Left ventricle myocardium inferior (tissue), 1 donor: ENCODE data around the gene ALDOA. TPM values are rescaled to one million over a fixed set of nuclear protein-coding genes. Genes with fewer than 3 reads are reported as not detected.
A peak's percentile ranks its signal among the peaks of the same experiment; 100 is the strongest.

Experiments used
- DNase-seq: peaks from one replicate; pipeline ENCODE4 v3.0.0-alpha.2; 2020
- H3K27ac ChIP-seq: fragments of 200-600 bp; replicated peaks from 2 replicates; pipeline ENCODE4 v1.8.0; 2021
- H3K27me3 ChIP-seq: fragments of 200-600 bp; 2 replicates; pipeline ENCODE4 v1.8.0; 2021; ENCODE audit warnings: low read depth
- H3K36me3 ChIP-seq: fragments of 200-600 bp; 2 replicates; pipeline ENCODE4 v1.8.0; 2021
- H3K4me1 ChIP-seq: fragments of 200-600 bp; 2 replicates; pipeline ENCODE4 v1.8.0; 2021
- H3K4me3 ChIP-seq: fragments of 200-600 bp; 2 replicates; pipeline ENCODE4 v1.8.0; 2021; ENCODE audit warnings: mild to moderate bottlenecking, moderate library complexity
- H3K9me3 ChIP-seq: fragments of 200-600 bp; replicated peaks from 2 replicates; pipeline ENCODE4 v1.8.0; 2021
- CTCF ChIP-seq: fragments of 200-600 bp; IDR thresholded peaks from 2 replicates; pipeline ENCODE4 v1.8.0; 2021; ENCODE audit warnings: antibody characterized with exemption, mild to moderate bottlenecking, borderline replicate concordance
- intact Hi-C: fragments of 100-400 bp; cut with micrococcal nuclease; formaldehyde crosslinking; loops from one replicate; pipeline ENCODE4 v1.11.0; 2022
- total RNA-seq: library from RNA; stranded (reverse); fragmentation: NEBNext Ultra II Directional; extraction: Animal tissue kit (Norgen Biotek cat#: 25700); gene quantifications from one replicate; pipeline ENCODE4 v1.2.1, GENCODE V29; 2021
- donor health status: DM: no; HTN: yes; CAD: no; lungs with severe emphysema.

Gene ALDOA
- total RNA-seq, 1 donor from 2014 or later, result 3,337 TPM

GRCh38 chr16:30054451-30054850 lies 11.1 kb upstream of the ALDOA start:
- no peak for DNase-seq
- Histone ChIP-seq H3K27ac (no peak overlapping the region), H3K4me1 (peaks cover 21% of the 10 kb centered on the region), H3K4me3 (no peak overlapping the region), H3K9me3 (no peaks in the 10 kb centered on the region), H3K36me3 (no peaks in the 10 kb centered on the region), H3K27me3 (no peaks in the 10 kb centered on the region)
- no peak for TF ChIP-seq CTCF
- intact Hi-C loops, result no loop called here

- Histone ChIP-seq H3K9me3 (no peaks in the 10 kb centered on the region), H3K27me3 (no peaks in the 10 kb centered on the region), H3K4me1 (peaks cover 21% of the 10 kb centered on the region), H3K36me3 (no peaks in the 10 kb centered on the region), H3K4me3 (no peak overlapping the region), H3K27ac (no peak overlapping the region)
- no peak for DNase-seq
- intact Hi-C loops, result no loop called here
- peak; percentile 35 for TF ChIP-seq CTCF
These were observed 10.5 kb upstream of the ALDOA start for GRCh38 chr16:30054959-30055553.

- H3K4me1 ChIP-seq, result peaks cover 39% of the 10 kb centered on the region
- no peak for DNase-seq
- TF ChIP-seq CTCF, result no peak
- intact Hi-C loops, result no loop called here
- no peaks in the 10 kb centered on the region for H3K36me3 ChIP-seq
- peak overlapping the region; percentile 55 for H3K27ac ChIP-seq
- no peaks in the 10 kb centered on the region for H3K27me3 ChIP-seq
- H3K4me3 ChIP-seq, result no peak overlapping the region
- no peaks in the 10 kb centered on the region for H3K9me3 ChIP-seq
These were observed 5.2 kb upstream of the ALDOA start for GRCh38 chr16:30060346-30060745.

GRCh38 chr16:30060836-30061554 lies 4.6 kb upstream of the ALDOA start:
- TF ChIP-seq CTCF, result no peak
- H3K4me1 ChIP-seq, result peaks cover 44% of the 10 kb centered on the region
- H3K9me3 ChIP-seq, result no peaks in the 10 kb centered on the region
- no peaks in the 10 kb centered on the region for H3K36me3 ChIP-seq
- intact Hi-C loops, result no loop called here
- H3K27me3 ChIP-seq, result no peaks in the 10 kb centered on the region
- no peak overlapping the region for H3K4me3 ChIP-seq
- peak overlapping the region; percentile 55 for H3K27ac ChIP-seq
- DNase-seq, result no peak

- no peak for DNase-seq
- peak overlapping the region; percentile 100 for H3K27ac ChIP-seq
- peaks cover 17% of the 10 kb centered on the region for H3K36me3 ChIP-seq
- no peak for TF ChIP-seq CTCF
- H3K9me3 ChIP-seq, result no peaks in the 10 kb centered on the region
- intact Hi-C loops, result no loop called here
- H3K27me3 ChIP-seq, result no peaks in the 10 kb centered on the region
- H3K4me3 ChIP-seq, result peak overlapping the region; percentile 93
- H3K4me1 ChIP-seq, result peaks cover 68% of the 10 kb centered on the region
These were observed 2.2 kb upstream of the ALDOA start for GRCh38 chr16:30063278-30063892.
